ENCODE data around the gene GJD2.

DNA sequence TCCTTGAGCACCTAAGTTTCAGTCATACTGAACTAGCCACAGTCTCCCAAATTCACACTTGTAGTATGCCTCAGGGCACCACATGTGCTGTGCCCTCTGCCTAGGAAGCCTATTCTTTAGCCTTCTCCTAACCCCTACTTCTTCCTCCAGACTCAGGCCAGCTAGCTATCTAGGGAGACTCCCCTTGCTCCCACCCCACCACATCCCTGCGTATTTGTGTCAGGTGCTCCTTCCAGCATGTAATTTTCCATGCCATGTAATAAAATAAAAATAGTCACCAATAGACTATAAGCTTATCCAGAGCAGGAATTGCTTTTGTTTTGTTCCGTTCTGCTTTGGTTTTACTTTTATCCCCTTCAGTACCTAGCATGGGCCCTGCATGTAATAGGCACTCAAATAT is 14.9 kb upstream of the GJD2 start:
- no peak for TF ChIP-seq SUZ12 (IDR thresholded peaks at IDR 0.05; ENCODE audit: extremely low read depth, insufficient read depth, insufficient read length)
- TF ChIP-seq YY1 (IDR thresholded peaks at IDR 0.05; ENCODE audit: insufficient read depth, insufficient read length) = no peak

All from NT2/D1 (cell line).